ENCODE results near the gene RTL10. TPM values are rescaled to one million over a fixed set of nuclear protein-coding genes. Genes with fewer than 3 reads are reported as not detected.

Gene RTL10
- total RNA-seq, 1 donor from 2014 or later: 9.4 TPM

DNA sequence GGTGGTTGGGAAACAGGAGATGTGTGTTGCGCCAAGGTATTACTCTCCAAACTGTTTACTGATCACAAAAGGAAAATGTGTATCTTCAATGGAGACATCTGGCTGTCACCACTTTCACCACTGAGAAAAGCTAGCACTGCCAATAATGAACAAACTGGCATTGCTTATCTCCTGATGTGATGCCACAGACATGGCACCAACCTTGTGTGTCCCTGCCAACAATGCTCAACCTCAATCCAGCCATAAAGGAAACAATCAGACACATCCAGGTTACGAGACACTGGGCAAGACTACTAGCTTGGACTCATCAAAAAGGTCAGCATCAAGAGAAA, 28.1 kb downstream of the RTL10 start:
- ATAC-seq (peak; percentile 39), DNase-seq (ENCODE audit: low spot score) (peak; percentile 71)

- ATAC-seq (peak; percentile 31), DNase-seq (ENCODE audit: low spot score) (peak; percentile 73)
Measured at GRCh38 chr22:19825904-19826618, 28.6 kb downstream of the RTL10 start.

GRCh38 chr22:19824926-19825339, 29.7 kb downstream of the RTL10 start:
- ATAC-seq (no peak), DNase-seq (ENCODE audit: low spot score) (peak; percentile 41)

DNA sequence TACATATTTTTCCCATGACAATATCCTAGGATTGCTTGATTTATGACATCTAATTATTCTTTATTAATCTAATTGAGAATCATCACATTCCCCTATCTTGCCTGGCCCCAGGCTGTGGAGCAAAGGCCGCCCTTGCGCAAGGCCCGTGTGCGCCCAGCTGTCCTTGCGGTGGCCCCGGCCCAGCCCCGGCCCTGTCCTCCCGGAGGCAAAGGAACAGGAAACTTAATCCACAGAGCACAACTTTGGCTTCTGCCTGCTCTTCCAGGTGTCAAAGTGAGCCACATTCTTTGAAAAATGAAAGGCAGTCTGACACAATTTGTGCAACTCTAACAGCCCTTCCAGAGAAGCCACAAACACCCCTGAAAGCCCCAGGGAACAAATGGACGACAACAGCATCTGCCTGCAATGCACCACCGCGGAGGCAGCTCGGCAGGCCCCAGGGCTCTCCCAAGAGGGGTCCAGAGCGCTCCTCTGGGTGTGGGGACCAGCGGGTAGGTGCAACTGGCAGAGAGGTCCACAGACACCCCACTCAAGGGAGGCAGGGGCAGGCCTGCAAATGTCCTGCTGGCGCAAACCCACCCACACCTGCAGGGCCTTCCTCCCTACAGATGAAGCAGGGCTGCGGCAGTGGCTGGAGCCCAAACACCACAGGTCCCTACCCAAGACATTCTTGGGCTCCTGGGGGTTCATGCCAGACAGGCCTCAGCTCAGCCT, 30.3 kb downstream of the RTL10 start:
- ATAC-seq: peak; percentile 71

DNA sequence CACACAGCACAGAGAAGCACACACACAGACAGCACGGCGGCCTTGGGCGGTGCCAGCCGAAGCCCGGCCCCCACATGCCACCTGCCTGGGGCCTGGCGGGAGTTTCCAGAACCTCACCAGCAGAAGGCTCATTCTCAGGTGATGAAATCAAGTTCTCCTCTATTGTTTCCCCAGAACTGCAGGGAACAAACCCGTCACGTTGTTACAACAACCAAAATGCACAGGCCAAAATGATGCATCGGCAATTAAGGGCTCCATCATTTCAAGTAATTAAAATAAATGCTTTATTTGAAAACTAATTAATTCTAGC, 30.8 kb downstream of the RTL10 start:
- peak; percentile 66 for ATAC-seq
- DNase-seq (ENCODE audit: low spot score): peak; percentile 75

More for the DNA sequence above, 30.3 kb downstream of the RTL10 start:
- DNase-seq (ENCODE audit: low spot score): peak; percentile 86

GRCh38 chr22:19823191-19823901, 31.3 kb downstream of the RTL10 start:
- peak; percentile 9 for ATAC-seq

GRCh38 chr22:19822301-19823117, 32.2 kb downstream of the RTL10 start:
- peak; percentile 85 for DNase-seq (ENCODE audit: low spot score)
- peak; percentile 73 for ATAC-seq

More at GRCh38 chr22:19823191-19823901, 31.3 kb downstream of the RTL10 start:
- peak; percentile 48 for DNase-seq (ENCODE audit: low spot score)

DNA sequence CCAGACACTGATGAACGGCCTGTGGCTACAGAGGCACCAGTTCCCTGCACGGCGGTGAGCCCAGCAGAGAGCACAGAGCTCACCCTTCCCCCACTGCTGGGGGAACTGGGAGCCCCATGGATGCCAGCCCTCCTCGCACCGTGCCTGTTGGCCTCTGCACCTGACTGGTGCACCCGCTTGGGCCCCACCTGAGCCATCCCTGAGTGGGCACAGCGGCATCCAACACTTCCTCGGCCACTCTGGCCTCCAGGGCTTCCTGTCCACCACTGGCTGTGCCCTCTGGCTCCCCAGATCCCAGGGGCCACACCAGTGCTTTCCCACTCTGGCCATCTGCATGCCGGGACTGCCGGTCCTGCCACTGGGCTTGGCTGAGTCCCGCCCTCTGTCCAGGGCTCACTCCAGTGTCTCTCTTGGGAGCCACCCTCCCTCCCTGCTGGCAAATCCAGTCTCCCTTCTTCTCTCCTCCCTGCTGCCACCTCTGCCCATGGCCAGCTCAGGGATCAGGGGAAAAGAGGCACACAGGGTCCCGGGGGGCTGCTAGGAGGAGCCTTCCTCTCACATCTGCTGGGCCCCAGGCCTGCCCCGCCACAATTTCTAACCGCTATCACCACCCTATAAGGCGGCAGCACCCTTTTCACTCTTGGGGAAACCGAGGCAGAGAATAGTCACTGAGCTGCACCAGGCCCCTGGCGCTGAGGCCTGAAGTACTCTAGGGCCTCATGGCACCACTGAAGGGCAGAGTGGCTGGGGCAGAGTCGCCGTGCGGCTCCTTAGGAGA, 33.0 kb downstream of the RTL10 start:
- peak; percentile 47 for DNase-seq (ENCODE audit: low spot score)
- ATAC-seq: no peak

DNA sequence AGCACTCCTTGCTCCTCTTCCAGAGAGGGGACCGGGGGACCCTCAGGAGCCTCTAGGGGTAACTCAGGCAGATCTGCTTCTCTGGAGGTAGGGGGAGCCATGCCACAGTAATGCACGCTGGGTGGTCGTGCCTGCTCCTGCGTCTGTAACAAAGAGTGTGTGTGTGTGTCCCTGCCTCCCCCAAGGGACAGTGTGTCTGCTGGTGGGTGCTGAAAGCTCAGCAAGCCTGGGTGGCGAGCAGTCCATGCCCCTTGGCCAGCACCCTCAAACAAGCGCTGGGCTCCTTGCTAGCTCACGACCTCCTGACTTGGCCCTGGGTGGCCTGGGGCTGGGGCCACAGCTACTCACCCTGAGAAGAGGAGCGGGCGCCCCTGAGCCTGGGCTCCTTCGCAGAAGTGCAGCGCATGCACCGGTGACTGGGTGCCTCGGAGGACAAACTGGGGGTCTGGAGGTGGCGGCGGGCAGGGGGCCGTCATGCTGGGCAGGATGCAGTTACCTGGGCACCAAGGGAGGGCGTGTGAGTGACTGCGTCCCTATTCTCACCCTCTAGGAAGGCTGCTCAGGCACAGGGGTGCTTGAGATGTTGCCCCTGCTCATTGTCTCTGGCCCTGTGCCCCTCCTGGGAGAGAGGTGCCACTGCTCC, 33.7 kb downstream of the RTL10 start:
- ATAC-seq (no peak), DNase-seq (ENCODE audit: low spot score) (peak; percentile 44)

- ATAC-seq: no peak
- DNase-seq (ENCODE audit: low spot score): peak; percentile 38
Measured at GRCh38 chr22:19819911-19820879, 34.5 kb downstream of the RTL10 start.

DNA sequence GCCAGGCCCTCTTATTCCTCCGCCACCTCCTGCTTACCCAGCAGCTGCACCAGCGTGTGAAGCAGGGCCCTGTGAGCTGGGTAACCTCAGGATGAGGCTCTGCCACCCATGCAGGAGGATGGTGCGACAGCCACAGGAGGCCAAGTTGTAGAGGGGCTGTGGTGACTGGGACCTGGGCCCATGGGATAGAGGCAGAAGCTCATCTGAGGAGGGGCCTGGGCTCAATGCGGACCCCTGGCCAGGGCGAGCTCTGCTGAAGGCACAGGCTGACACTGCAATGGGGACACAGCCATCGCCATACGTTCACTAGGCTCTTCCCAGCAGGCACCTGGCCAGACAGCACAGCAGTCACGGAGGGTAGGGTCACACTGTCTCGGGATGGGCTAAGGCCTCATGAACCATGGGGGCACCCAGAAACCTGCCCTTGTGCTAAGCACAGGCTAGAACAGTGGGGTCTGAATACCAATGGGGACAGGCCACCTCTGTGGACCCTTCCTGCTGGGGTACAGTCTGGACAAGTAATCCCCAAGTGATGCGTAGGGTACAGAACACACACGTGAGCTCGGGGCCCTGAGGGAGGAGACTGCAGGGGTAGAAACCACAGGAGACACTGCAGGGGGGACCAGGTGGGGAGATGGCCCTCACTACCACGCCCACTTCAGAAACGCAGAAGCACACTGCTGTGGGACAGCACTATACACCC, 35.3 kb downstream of the RTL10 start:
- ATAC-seq (no peak), DNase-seq (ENCODE audit: low spot score) (peak; percentile 42)

- peak; percentile 40 for DNase-seq (ENCODE audit: low spot score)
- ATAC-seq: no peak
Measured at GRCh38 chr22:19818324-19819207, 36.1 kb downstream of the RTL10 start.

- ATAC-seq: no peak
- DNase-seq (ENCODE audit: low spot score): peak; percentile 29
Measured at GRCh38 chr22:19816372-19817119, 38.1 kb downstream of the RTL10 start.

- ATAC-seq: no peak
Measured at GRCh38 chr22:19815823-19816290, 38.8 kb downstream of the RTL10 start.

DNA sequence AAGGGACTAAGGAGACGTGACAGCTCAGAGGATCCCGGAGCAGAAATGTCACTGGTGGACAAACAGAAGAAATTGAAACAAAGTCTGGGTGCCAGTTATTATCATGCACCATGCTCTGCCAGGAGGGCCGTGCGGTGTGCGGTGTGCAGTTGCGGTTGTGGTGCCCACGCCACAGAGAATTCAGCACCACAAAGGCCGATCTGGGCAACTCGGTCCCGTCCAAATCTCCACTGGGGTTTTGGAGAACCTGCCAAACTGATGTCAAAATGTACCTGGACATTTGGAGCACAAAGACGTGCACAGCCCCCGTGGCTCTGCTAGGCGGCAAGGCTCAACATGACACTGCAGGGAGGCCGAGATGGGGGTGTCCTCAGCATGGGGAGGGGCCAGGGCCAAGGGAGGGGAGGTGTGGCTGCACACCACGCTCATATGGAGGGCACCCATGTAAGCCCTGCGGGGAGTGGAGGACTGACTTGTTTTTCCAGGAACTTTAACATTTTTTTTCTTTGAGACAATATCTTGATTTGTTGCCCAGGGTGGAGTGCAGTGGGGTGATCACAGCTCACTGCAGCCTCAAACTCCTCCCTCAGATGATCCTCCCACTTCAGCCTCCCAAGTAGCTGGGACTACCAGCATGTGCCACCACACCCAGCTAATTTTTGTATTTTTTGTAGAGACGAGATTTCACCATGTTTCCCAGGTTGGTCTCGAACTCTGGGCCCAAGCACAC, 39.4 kb downstream of the RTL10 start:
- ATAC-seq (no peak), DNase-seq (ENCODE audit: low spot score) (peak; percentile 39)

More at GRCh38 chr22:19815823-19816290, 38.8 kb downstream of the RTL10 start:
- DNase-seq (ENCODE audit: low spot score): peak; percentile 37
